NCI-H2196 treated with DMSO at 0.1 percent for 48 hours (cell line): ENCODE measurements around the gene ALKBH6.
"Not testable (repeated sequence)": the region's sequence is repeated elsewhere in the genome, so short reads cannot be mapped to it uniquely, and the experiment has no call there.

Source experiments
- DNase-seq: peaks from one replicate; lab custom pipeline; 2025; ENCODE audit not compliant: unreplicated experiment; lab: John Stamatoyannopoulos, UW

Gene ALKBH6

GRCh38 chr19:36014012-36014924 lies at the start of gene ALKBH6:
Gene ALKBH6, minus strand, starts transcription at chr19:36014213. Its CDS starts 816 bp downstream, at chr19:36013397.
- DNase-seq, result peak; percentile 99

- no peak for DNase-seq
Observed at GRCh38 chr19:36061367-36061766, 47.4 kb upstream of the ALKBH6 start.

- peak; percentile 48 for DNase-seq
Observed at GRCh38 chr19:36060430-36060829, 46.4 kb upstream of the ALKBH6 start.

- DNase-seq, result no peak
Observed at GRCh38 chr19:36059180-36059910, 45.3 kb upstream of the ALKBH6 start.

- no peak for DNase-seq
Observed at GRCh38 chr19:36058481-36059179, 44.6 kb upstream of the ALKBH6 start.

GRCh38 chr19:36054733-36055686 lies 41.0 kb upstream of the ALKBH6 start, which contains the start of gene WDR62:
Gene WDR62, plus strand, starts transcription at chr19:36054897. Its CDS starts 75 bp downstream, at chr19:36054972.
- peak; percentile 97 for DNase-seq

- peak; percentile 98 for DNase-seq
Observed at GRCh38 chr19:36054119-36054732, 40.2 kb upstream of the ALKBH6 start, which contains the start of gene THAP8. Gene THAP8, minus strand, starts transcription at chr19:36054285. Its CDS starts 68 bp downstream, at chr19:36054217.

GRCh38 chr19:36051637-36052036 lies 37.6 kb upstream of the ALKBH6 start:
- peak; percentile 54 for DNase-seq

- DNase-seq, result no peak
Observed at GRCh38 chr19:36051236-36051635, 37.2 kb upstream of the ALKBH6 start.

- DNase-seq, result peak; percentile 55
Observed at GRCh38 chr19:36049080-36049698, 35.2 kb upstream of the ALKBH6 start.

- no peak for DNase-seq
Observed at GRCh38 chr19:36047835-36048234, 33.8 kb upstream of the ALKBH6 start.

GRCh38 chr19:36046443-36047050 lies 32.5 kb upstream of the ALKBH6 start:
- DNase-seq, result no peak

GRCh38 chr19:36043952-36044351 lies 29.9 kb upstream of the ALKBH6 start:
- DNase-seq, result no peak

- no peak for DNase-seq
Observed at GRCh38 chr19:36041831-36042230, 27.8 kb upstream of the ALKBH6 start.

GRCh38 chr19:36041092-36041491 lies 27.1 kb upstream of the ALKBH6 start:
- not testable (repeated sequence) for DNase-seq

- DNase-seq, result no peak
Observed at GRCh38 chr19:36040495-36040894, 26.5 kb upstream of the ALKBH6 start.

- DNase-seq, result peak; percentile 48
Observed at GRCh38 chr19:36032251-36033104, 18.5 kb upstream of the ALKBH6 start, which contains the start of gene CLIP3. Gene CLIP3, minus strand, starts transcription at chr19:36032873. Its CDS starts 516 bp downstream, at chr19:36032357.

GRCh38 chr19:36031308-36031707 lies 17.3 kb upstream of the ALKBH6 start:
- DNase-seq, result no peak
